GM13977 (cell line): Measurements from ENCODE around the gene SYNJ2.

Source experiments
- DNase-seq: peaks from one replicate; pipeline ENCODE4 v3.0.0; 2012; ENCODE audit warnings: low spot score
- in situ Hi-C: fragments of 300-500 bp; cut with MboI; formaldehyde crosslinking; loops from one replicate; pipeline ENCODE4 v1.12.0; 2022; ENCODE audit warnings: low sequenced_read_pairs, low pct_unique_long_range_greater_than_20kb, mixed read lengths, inconsistent platforms; ENCODE audit not compliant: unreplicated experiment
- TF ChIP-seq, protein P1 (sequence below): IDR thresholded peaks from 2 replicates; pipeline ENCODE4 v1.5.1; 2012; ENCODE audit warnings: mild to moderate bottlenecking, control low read depth; ENCODE audit not compliant: insufficient read depth; ENCODE audit errors: extremely low read depth, missing control alignments

Gene SYNJ2

DNA sequence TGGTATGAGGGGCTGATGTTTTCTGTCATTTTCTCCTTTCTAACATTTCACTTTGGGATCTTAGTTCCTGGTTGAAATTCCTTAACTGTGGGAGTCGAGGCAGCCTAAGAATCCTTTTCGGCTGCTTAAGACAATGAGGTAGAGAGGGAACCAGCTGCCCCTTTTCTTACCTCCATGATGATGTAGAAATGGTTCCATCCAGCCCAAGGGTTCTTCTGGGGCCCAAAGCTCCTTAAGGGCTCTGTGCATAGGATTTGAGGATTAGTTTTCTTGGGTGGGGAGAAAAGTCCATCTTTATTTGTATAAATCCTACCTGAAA lies 33.5 kb downstream of the SYNJ2 start:
- TF ChIP-seq, protein P1, sequence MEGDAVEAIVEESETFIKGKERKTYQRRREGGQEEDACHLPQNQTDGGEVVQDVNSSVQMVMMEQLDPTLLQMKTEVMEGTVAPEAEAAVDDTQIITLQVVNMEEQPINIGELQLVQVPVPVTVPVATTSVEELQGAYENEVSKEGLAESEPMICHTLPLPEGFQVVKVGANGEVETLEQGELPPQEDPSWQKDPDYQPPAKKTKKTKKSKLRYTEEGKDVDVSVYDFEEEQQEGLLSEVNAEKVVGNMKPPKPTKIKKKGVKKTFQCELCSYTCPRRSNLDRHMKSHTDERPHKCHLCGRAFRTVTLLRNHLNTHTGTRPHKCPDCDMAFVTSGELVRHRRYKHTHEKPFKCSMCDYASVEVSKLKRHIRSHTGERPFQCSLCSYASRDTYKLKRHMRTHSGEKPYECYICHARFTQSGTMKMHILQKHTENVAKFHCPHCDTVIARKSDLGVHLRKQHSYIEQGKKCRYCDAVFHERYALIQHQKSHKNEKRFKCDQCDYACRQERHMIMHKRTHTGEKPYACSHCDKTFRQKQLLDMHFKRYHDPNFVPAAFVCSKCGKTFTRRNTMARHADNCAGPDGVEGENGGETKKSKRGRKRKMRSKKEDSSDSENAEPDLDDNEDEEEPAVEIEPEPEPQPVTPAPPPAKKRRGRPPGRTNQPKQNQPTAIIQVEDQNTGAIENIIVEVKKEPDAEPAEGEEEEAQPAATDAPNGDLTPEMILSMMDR = no peak
- no peak for DNase-seq
- in situ Hi-C loops = no loop called here

DNA sequence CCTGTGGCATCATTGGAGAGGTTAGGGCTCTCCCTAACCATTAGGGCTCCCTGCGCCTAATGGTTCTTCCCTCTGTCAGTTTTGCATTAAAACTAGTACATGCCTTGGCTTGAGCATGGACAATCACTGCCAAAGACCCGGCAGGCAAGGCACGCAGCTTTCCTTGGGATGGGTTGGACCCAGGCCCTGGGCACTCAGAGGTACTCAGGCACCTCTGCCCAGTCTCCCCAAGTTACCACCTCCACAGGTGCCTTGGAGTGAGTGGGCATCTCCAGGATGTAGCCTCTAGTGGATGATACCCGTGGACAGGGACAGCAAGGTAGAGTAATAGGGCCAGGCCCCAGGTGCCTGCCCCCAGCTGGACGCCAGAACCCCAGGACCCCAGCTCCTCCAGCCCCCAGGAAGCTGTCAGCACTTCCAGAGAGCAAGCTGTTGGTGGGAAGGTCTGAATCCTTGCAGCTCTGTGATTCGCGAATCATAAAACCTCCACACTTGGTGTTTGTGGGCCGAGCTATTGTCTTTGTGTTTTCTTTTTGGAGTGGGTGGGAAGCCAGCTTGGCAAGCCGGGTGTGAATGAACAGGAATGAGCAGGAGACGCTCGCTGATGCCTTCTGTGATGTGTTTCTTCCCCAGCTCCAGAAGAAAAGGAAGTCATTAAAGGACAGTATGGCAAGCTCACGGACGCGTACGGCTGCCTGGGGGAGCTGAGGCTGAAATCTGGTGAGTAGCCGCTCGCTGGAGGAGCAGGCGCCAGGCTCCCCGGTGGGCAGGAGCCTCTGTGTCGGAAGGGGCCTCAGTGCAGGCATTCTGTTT lies 35.1 kb downstream of the SYNJ2 start:
- no peak for DNase-seq
- in situ Hi-C loops = no loop called here

DNA sequence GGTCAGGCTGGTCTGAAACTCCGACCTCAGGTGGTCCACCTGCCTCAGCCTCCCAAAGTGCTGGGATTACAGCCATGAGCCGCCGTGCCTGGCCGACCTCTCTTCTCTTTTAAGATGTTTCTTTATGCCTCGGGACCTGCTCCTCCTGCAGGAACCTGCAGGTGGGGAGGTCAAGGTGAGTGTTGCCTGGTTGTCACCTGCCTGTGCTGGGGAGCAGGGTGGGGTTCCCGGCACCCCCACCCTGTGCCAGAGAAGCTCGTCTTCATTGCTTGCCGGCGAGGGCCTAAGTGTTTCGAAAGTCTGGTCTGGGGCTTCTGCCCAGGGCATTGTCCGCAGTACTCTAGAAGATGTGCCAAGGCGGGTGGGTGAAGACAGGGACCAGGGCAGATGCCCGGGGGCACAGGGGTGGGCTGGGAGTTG lies 36.0 kb downstream of the SYNJ2 start:
- TF ChIP-seq, protein P1 = no peak
- no peak for DNase-seq
- in situ Hi-C loops = no loop called here

More for the DNA sequence above, 35.1 kb downstream of the SYNJ2 start:
- TF ChIP-seq, protein P1 = no peak

DNA sequence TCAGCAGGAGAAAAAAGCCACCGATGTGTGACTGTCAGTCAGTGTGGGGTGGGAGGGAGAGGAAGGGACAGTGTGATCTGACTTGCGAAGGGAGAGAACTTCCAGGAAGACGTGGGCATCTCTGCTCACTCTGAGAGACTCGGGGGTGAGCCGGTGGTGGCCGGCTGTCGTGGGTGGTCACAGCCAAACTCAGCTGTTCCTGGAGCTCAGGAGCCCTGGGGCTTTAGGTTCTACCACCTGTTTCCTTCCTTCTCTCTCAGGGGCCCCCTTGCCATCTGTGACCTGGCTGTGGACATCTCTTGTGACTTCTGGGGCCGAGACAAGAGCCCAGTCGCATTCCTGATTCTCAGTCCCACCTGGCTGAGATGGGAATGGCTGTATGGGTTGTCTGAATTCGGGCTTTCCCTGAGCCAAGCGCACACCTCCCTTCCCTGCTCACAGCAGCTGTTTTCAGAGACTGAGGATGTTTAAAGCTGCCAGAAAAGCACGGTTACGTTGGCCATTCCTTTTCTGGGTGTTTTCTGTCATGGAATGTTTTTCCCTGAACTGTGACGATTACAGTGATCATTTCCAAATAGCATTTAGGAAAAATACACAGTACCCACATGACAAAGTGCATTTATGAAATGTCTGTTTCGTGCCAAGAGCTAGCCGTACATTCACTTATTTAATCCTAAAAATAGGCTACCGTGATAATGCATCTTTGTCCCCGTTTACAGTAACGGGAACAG lies 36.5 kb downstream of the SYNJ2 start:
- TF ChIP-seq, protein P1 = no peak
- in situ Hi-C loops = no loop called here
- no peak for DNase-seq

DNA sequence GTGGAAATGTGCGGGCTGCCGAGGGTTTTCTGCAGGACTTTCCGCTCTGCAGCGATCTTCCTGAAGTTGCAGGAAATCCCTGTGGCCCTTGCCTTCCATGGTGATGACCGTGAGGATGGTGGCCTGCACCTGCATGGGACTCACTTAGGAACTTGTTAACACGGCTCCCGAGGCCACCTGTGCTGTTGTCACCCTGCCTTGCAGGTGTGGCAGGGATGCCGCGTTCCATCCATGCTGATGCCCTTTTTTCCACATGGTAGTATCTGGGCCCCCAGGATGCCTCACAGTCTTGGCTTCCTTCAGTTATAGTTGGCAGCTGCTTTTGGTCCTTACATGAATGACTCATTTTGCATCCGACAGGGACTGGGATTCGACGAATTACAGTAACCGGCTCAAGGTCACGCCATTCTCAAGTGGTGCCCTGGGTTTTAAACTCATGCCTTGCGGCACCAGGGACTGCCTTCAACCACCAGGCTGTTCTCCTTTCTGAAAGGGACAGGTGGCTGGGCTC lies 37.2 kb downstream of the SYNJ2 start:
- DNase-seq = no peak
- in situ Hi-C loops = no loop called here
- TF ChIP-seq, protein P1 = no peak

DNA sequence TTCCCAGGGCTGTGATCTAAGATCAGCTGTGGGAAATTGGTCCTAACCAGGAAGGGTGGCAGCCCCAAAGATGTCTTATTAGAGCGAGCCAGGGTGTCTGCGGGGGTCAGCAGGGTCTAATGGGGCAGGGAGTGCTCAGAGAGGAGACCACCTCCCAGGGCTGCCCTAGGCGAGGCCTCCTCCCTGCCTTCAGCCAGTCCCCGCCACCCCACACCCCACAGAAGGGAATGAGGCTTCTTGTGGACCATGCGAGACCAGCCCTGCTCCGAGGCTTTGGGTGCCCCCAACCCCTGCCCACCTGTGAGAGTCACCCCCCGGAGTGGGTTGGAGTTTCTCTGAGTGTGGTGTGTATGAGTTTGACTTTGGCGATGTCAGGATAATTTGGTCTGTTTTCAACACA lies 37.8 kb downstream of the SYNJ2 start:
- in situ Hi-C loops = no loop called here
- no peak for DNase-seq
- TF ChIP-seq, protein P1 = no peak
